Measurements from ENCODE around the gene C7. TPM values are rescaled to one million over a fixed set of nuclear protein-coding genes. Genes with fewer than 3 reads are reported as not detected.

Gene C7
- 0.25 TPM for polyA plus RNA-seq (2012; ENCODE audit: insufficient read length, low read depth)

- TF ChIP-seq POLR2AphosphoS5 (IDR thresholded peaks at IDR 0.05; ENCODE audit: low read depth, low read length) (no peak), FOXP2 (optimal IDR thresholded peaks at IDR 0.05; ENCODE audit: borderline replicate concordance, extremely low read depth, extremely low read length, insufficient read depth) (no peak), TAF1 (IDR thresholded peaks at IDR 0.05; ENCODE audit: borderline replicate concordance, insufficient read depth, low read length) (no peak), SIN3A (IDR thresholded peaks at IDR 0.05; ENCODE audit: borderline replicate concordance, insufficient read depth, low read length) (no peak)
- TF ChIP-seq, protein P1, sequence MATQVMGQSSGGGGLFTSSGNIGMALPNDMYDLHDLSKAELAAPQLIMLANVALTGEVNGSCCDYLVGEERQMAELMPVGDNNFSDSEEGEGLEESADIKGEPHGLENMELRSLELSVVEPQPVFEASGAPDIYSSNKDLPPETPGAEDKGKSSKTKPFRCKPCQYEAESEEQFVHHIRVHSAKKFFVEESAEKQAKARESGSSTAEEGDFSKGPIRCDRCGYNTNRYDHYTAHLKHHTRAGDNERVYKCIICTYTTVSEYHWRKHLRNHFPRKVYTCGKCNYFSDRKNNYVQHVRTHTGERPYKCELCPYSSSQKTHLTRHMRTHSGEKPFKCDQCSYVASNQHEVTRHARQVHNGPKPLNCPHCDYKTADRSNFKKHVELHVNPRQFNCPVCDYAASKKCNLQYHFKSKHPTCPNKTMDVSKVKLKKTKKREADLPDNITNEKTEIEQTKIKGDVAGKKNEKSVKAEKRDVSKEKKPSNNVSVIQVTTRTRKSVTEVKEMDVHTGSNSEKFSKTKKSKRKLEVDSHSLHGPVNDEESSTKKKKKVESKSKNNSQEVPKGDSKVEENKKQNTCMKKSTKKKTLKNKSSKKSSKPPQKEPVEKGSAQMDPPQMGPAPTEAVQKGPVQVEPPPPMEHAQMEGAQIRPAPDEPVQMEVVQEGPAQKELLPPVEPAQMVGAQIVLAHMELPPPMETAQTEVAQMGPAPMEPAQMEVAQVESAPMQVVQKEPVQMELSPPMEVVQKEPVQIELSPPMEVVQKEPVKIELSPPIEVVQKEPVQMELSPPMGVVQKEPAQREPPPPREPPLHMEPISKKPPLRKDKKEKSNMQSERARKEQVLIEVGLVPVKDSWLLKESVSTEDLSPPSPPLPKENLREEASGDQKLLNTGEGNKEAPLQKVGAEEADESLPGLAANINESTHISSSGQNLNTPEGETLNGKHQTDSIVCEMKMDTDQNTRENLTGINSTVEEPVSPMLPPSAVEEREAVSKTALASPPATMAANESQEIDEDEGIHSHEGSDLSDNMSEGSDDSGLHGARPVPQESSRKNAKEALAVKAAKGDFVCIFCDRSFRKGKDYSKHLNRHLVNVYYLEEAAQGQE (IDR thresholded peaks at IDR 0.05; ENCODE audit: insufficient read depth in 1 of 2, low read depth in 2 of 2, low read length in 2 of 2) = no peak
These were observed at the start of gene C7 for GRCh38 chr5:40909264-40909663. TSS of gene C7 (plus strand) at chr5:40909497. CDS start at chr5:40909611, 114 bp downstream.

DNA sequence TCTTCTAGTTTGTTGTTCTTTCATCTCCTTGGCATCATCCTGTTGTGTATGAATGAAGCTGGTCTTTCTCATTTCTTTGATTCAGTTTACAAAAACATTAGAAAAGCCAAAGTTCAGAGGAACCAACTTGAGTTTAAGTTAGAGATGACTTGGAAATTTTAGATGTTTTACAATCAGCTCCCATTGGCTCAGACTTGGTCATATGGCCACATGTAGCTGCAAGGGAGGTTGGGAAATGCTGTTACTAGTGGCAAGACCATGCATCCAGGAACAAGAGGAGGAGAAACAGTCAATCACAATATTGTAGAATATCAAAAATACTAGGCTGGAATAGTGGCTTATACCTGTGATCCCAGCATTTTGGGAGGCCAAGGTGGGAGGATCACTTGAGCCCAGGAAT, 48.6 kb upstream of the C7 start:
- TF ChIP-seq FOXP2 (optimal IDR thresholded peaks at IDR 0.05; ENCODE audit: borderline replicate concordance, extremely low read depth, extremely low read length, insufficient read depth) = no peak
- no peak for TF ChIP-seq TAF1 (IDR thresholded peaks at IDR 0.05; ENCODE audit: borderline replicate concordance, insufficient read depth, low read length)
- TF ChIP-seq SIN3A (IDR thresholded peaks at IDR 0.05; ENCODE audit: borderline replicate concordance, insufficient read depth, low read length) = no peak
- TF ChIP-seq, protein P1 (IDR thresholded peaks at IDR 0.05; ENCODE audit: insufficient read depth in 1 of 2, low read depth in 2 of 2, low read length in 2 of 2) = no peak
- no peak for TF ChIP-seq POLR2AphosphoS5 (IDR thresholded peaks at IDR 0.05; ENCODE audit: low read depth, low read length)

GRCh38 chr5:40866844-40867243, 42.5 kb upstream of the C7 start:
- TF ChIP-seq TAF1 (IDR thresholded peaks at IDR 0.05; ENCODE audit: borderline replicate concordance, insufficient read depth, low read length) = no peak
- no peak for TF ChIP-seq POLR2AphosphoS5 (IDR thresholded peaks at IDR 0.05; ENCODE audit: low read depth, low read length)
- no peak for TF ChIP-seq FOXP2 (optimal IDR thresholded peaks at IDR 0.05; ENCODE audit: borderline replicate concordance, extremely low read depth, extremely low read length, insufficient read depth)
- TF ChIP-seq SIN3A (IDR thresholded peaks at IDR 0.05; ENCODE audit: borderline replicate concordance, insufficient read depth, low read length) = no peak
- TF ChIP-seq, protein P1 (IDR thresholded peaks at IDR 0.05; ENCODE audit: insufficient read depth in 1 of 2, low read depth in 2 of 2, low read length in 2 of 2) = no peak

DNA sequence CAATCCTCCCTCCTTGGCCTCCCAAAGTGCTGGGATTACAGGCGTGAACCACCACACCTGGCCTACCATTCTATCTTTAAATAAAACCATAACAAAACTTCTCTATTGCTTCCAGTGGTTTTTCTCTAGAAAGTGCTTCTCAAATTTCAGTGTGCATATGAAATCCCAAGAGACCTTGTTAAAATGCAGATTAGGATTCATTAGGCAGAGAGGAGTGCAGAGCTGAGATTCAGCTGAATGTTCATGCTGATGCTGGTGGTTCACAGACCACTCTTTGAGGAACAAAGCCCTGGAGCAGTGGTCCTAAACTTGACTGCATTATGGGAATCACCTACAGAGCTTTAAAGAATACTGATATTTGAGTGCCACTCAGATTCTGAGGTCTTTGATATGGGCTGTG, 39.9 kb upstream of the C7 start:
- TF ChIP-seq, protein P1 (IDR thresholded peaks at IDR 0.05; ENCODE audit: insufficient read depth in 1 of 2, low read depth in 2 of 2, low read length in 2 of 2) = no peak
- no peak for TF ChIP-seq POLR2AphosphoS5 (IDR thresholded peaks at IDR 0.05; ENCODE audit: low read depth, low read length)

- TF ChIP-seq TAF1 (IDR thresholded peaks at IDR 0.05; ENCODE audit: borderline replicate concordance, insufficient read depth, low read length) = no peak
- TF ChIP-seq, protein P1 (IDR thresholded peaks at IDR 0.05; ENCODE audit: insufficient read depth in 1 of 2, low read depth in 2 of 2, low read length in 2 of 2) = no peak
- TF ChIP-seq POLR2AphosphoS5 (IDR thresholded peaks at IDR 0.05; ENCODE audit: low read depth, low read length) = no peak
- no peak for TF ChIP-seq SIN3A (IDR thresholded peaks at IDR 0.05; ENCODE audit: borderline replicate concordance, insufficient read depth, low read length)
These were observed 38.1 kb upstream of the C7 start for GRCh38 chr5:40871177-40871576.

All from PFSK-1 (cell line).